IMR-90 (cell line): Measurements from ENCODE around the gene BTRC. TPM values are rescaled to one million over a fixed set of nuclear protein-coding genes. Genes with fewer than 3 reads are reported as not detected.

Experiments
- ATAC-seq: fragments of 200-7000 bp; cut with Tn5 transposase; 2 replicates; pipeline ENCODE4 v1.9.1; 2020; ENCODE audit warnings: low read depth, mild to moderate bottlenecking, moderate library complexity
- BruUV-seq: library from RNA; stranded (reverse); fragments of 400-500 nt; replicated peaks from 2 replicates; lab custom pipeline; 2021; lab: Mats Ljungman, UMichigan
- CTCF ChIA-PET: fragments of 300-600 bp; formaldehyde crosslinking; extraction: SDS; loops from one replicate; lab custom pipeline; 2021; ENCODE audit warnings: antibody characterized with exemption; lab: Yijun Ruan, JAX
- POLR2A ChIA-PET: fragments of 300-600 bp; sonication (Branson Sonifier 250); formaldehyde crosslinking; loops from one replicate; lab custom pipeline; 2022; ENCODE audit warnings: antibody characterized with exemption; ENCODE audit not compliant: unreplicated experiment; lab: Charles Lee
- DNase-seq: peaks from one replicate; pipeline ENCODE4 v3.0.0; 2013
- H2AFZ ChIP-seq: replicated peaks from 2 replicates; pipeline ENCODE3; 2013; ENCODE audit warnings: low read length, mild to moderate bottlenecking; ENCODE audit not compliant: poor library complexity
- H2AK5ac ChIP-seq: 2 replicates; pipeline ENCODE4 v1.6.1; 2013; ENCODE audit warnings: low read depth, low read length, inconsistent platforms
- H2AK9ac ChIP-seq: replicated peaks from 2 replicates; pipeline ENCODE3; 2013; ENCODE audit warnings: mild to moderate bottlenecking, low read depth, low read length, moderate library complexity; ENCODE audit not compliant: poor library complexity
- H2BK120ac ChIP-seq: 2 replicates; pipeline ENCODE4 v1.6.1; 2013; ENCODE audit warnings: low read depth, low read length, inconsistent platforms
- H2BK15ac ChIP-seq: 3 replicates; pipeline ENCODE4 v1.6.1; 2013; ENCODE audit warnings: low read depth, low read length, inconsistent platforms
- H2BK20ac ChIP-seq: 2 replicates; pipeline ENCODE4 v1.6.1; 2013; ENCODE audit warnings: low read depth, mild to moderate bottlenecking, inconsistent platforms, low read length, moderate library complexity
- H2BK5ac ChIP-seq: 2 replicates; pipeline ENCODE4 v1.6.1; 2013; ENCODE audit warnings: mild to moderate bottlenecking, low read depth, low read length, inconsistent platforms; ENCODE audit not compliant: poor library complexity, severe bottlenecking
- H3K14ac ChIP-seq: replicated peaks from 2 replicates; pipeline ENCODE4 v1.6.1; 2013; ENCODE audit warnings: low read depth, low read length, inconsistent platforms
- H3K18ac ChIP-seq: 2 replicates; pipeline ENCODE4 v1.6.1; 2013; ENCODE audit warnings: low read depth, low read length, control low read depth
- H3K23ac ChIP-seq: 2 replicates; pipeline ENCODE4 v1.6.1; 2013; ENCODE audit warnings: low read depth, low read length, inconsistent platforms
- H3K27ac ChIP-seq: 2 replicates; pipeline ENCODE4 v1.5.1; 2013; ENCODE audit warnings: mild to moderate bottlenecking, control low read depth, low read length; ENCODE audit not compliant: insufficient read depth
- H3K27me3 ChIP-seq: 2 replicates; pipeline ENCODE4 v1.6.1; 2013; ENCODE audit warnings: low read length; ENCODE audit not compliant: control insufficient read depth, insufficient read depth
- H3K36me3 ChIP-seq: 2 replicates; pipeline ENCODE4 v1.6.1; 2013; ENCODE audit warnings: low read length, mixed read lengths; ENCODE audit not compliant: control insufficient read depth, insufficient read depth
- H3K4ac ChIP-seq: 2 replicates; pipeline ENCODE4 v1.6.1; 2013; ENCODE audit warnings: low read depth, low read length, inconsistent platforms
- H3K4me1 ChIP-seq: 2 replicates; pipeline ENCODE4 v1.6.1; 2013; ENCODE audit warnings: low read length, mixed read lengths; ENCODE audit not compliant: control insufficient read depth, insufficient read depth
- H3K4me2 ChIP-seq: 2 replicates; pipeline ENCODE4 v1.6.1; 2013; ENCODE audit warnings: low read depth, mild to moderate bottlenecking, control low read depth, low read length, moderate library complexity
- H3K4me3 ChIP-seq: 2 replicates; pipeline ENCODE4 v1.5.1; 2013; ENCODE audit warnings: low read depth, mild to moderate bottlenecking, control low read depth, low read length, moderate library complexity; ENCODE audit not compliant: insufficient read depth
- H3K56ac ChIP-seq: 2 replicates; pipeline ENCODE4 v1.6.1; 2013; ENCODE audit warnings: low read length, inconsistent platforms; ENCODE audit not compliant: insufficient read depth; ENCODE audit errors: extremely low read depth
- H3K79me1 ChIP-seq, 2 experiments: 2 replicates each; pipeline ENCODE4 v1.6.1; 2013; ENCODE audit warnings: low read length in 2 of 2, inconsistent platforms in 1 of 2, low read depth in 1 of 2
- H3K9ac ChIP-seq: 2 replicates; pipeline ENCODE4 v1.6.1; 2013; ENCODE audit warnings: low read depth, low read length, control low read depth
- H3K9me1 ChIP-seq: 2 replicates; pipeline ENCODE4 v1.6.1; 2013; ENCODE audit warnings: low read length, inconsistent platforms; ENCODE audit not compliant: insufficient read depth
- H3K9me3 ChIP-seq: 2 replicates; pipeline ENCODE4 v1.6.1; 2013; ENCODE audit warnings: low read length; ENCODE audit not compliant: control insufficient read depth, insufficient read depth
- H4K20me1 ChIP-seq: 2 replicates; pipeline ENCODE4 v1.6.1; 2013; ENCODE audit warnings: low read length, inconsistent platforms; ENCODE audit not compliant: insufficient read depth
- H4K5ac ChIP-seq: 2 replicates; pipeline ENCODE4 v1.6.1; 2013; ENCODE audit warnings: mild to moderate bottlenecking, low read depth, low read length, control low read depth
- H4K8ac ChIP-seq, 2 experiments: 2 replicates each; pipeline ENCODE4 v1.6.1; 2013; ENCODE audit warnings: low read depth in 2 of 2, low read length in 2 of 2, control low read depth in 1 of 2, inconsistent platforms in 1 of 2
- H4K91ac ChIP-seq: 2 replicates; pipeline ENCODE4 v1.6.1; 2013; ENCODE audit warnings: low read depth, low read length, inconsistent platforms; ENCODE audit not compliant: insufficient read depth
- BHLHE40 ChIP-seq: fragments of 150-350 bp; IDR thresholded peaks from 2 replicates; pipeline ENCODE4 v1.6.1; 2016; ENCODE audit warnings: mild to moderate bottlenecking, low read depth, low read length
- CEBPB ChIP-seq: IDR thresholded peaks from 2 replicates; pipeline ENCODE4 v1.6.1; 2012; ENCODE audit warnings: low read depth, low read length, improper control_type of control experiment
- CHD1 ChIP-seq: IDR thresholded peaks from 2 replicates; pipeline ENCODE4 v1.6.1; 2012; ENCODE audit warnings: low read depth, low read length, improper control_type of control experiment
- CTCF ChIP-seq: conservative IDR thresholded peaks from 2 replicates; pipeline ENCODE4 v1.5.1; 2012; ENCODE audit warnings: mild to moderate bottlenecking, low read depth, low read length, improper control_type of control experiment
- ELK1 ChIP-seq: fragments of 150-350 bp; IDR thresholded peaks from 2 replicates; pipeline ENCODE4 v1.6.1; 2016; ENCODE audit warnings: low read depth, mild to moderate bottlenecking, low read length, moderate library complexity, borderline replicate concordance
- FOS ChIP-seq: fragments of 150-350 bp; IDR thresholded peaks from 2 replicates; pipeline ENCODE4 v1.6.1; 2016; ENCODE audit warnings: low read depth, low read length
- MAFK ChIP-seq: IDR thresholded peaks from 2 replicates; pipeline ENCODE4 v1.6.1; 2012; ENCODE audit warnings: low read depth, low read length, improper control_type of control experiment
- MAZ ChIP-seq: IDR thresholded peaks from 2 replicates; pipeline ENCODE4 v1.6.1; 2012; ENCODE audit warnings: low read depth, mild to moderate bottlenecking, low read length, improper control_type of control experiment, moderate library complexity, borderline replicate concordance
- MXI1 ChIP-seq: IDR thresholded peaks from 2 replicates; pipeline ENCODE4 v1.6.1; 2012; ENCODE audit warnings: low read depth, mild to moderate bottlenecking, low read length, moderate library complexity, borderline replicate concordance
- NFE2L2 ChIP-seq: fragments of 150-350 bp; IDR thresholded peaks from 2 replicates; pipeline ENCODE4 v1.6.1; 2016; ENCODE audit warnings: low read depth, mild to moderate bottlenecking, low read length
- POLR2A ChIP-seq: IDR thresholded peaks from 2 replicates; pipeline ENCODE4 v1.6.1; 2012; ENCODE audit warnings: mild to moderate bottlenecking, low read depth, low read length
- RAD21 ChIP-seq: IDR thresholded peaks from 2 replicates; pipeline ENCODE4 v1.6.1; 2012; ENCODE audit warnings: low read length, improper control_type of control experiment
- RCOR1 ChIP-seq: IDR thresholded peaks from 2 replicates; pipeline ENCODE4 v1.6.1; 2012; ENCODE audit warnings: mild to moderate bottlenecking, low read length, improper control_type of control experiment; ENCODE audit not compliant: insufficient replicate concordance
- RFX5 ChIP-seq: IDR thresholded peaks from 2 replicates; pipeline ENCODE4 v1.8.0; 2012; ENCODE audit warnings: low read depth, mild to moderate bottlenecking, low read length, moderate library complexity
- SMC3 ChIP-seq: fragments of 150-350 bp; IDR thresholded peaks from 2 replicates; pipeline ENCODE4 v1.6.1; 2016; ENCODE audit warnings: low read depth, mild to moderate bottlenecking, antibody characterized with exemption, low read length, moderate library complexity
- USF2 ChIP-seq: fragments of 150-350 bp; IDR thresholded peaks from 2 replicates; pipeline ENCODE4 v1.6.1; 2017; ENCODE audit warnings: mild to moderate bottlenecking, antibody characterized with exemption, low read length, low read depth
- WGBS, 2 experiments: methylation state at CpG; one replicate each; pipeline versions ENCODE4 v1.1.5 to v1.1.7; 2013; ENCODE audit warnings: missing lambda C conversion rate in 2 of 2; ENCODE audit not compliant: insufficient read length in 1 of 2; ENCODE audit errors: extremely low coverage in 2 of 2; 5-methylcytosine and 5-hydroxymethylcytosine counted together
- dilution Hi-C: fragments of 300-500 bp; cut with HindIII; formaldehyde crosslinking; loops from one replicate; pipeline ENCODE4 v1.14.3; 2018; ENCODE audit warnings: low sequenced_read_pairs; ENCODE audit not compliant: unreplicated experiment
- in situ Hi-C: fragments of 300-500 bp; cut with MboI; formaldehyde crosslinking; loops from 3 replicates; pipeline ENCODE4 v1.14.3; 2019; ENCODE audit warnings: low sequenced_read_pairs, inconsistent platforms, mixed read lengths
- intact Hi-C: fragments of 100-400 bp; cut with micrococcal nuclease; formaldehyde crosslinking; loops from 2 replicates; pipeline ENCODE4 v1.10.0; 2022
- polyA plus RNA-seq, 3 experiments: library from polyadenylated mRNA; depleted of rRNA; stranded (reverse); fragments of >200 nt; gene quantifications; 2 replicates each; pipeline ENCODE4 v1.2.3, GENCODE V29; 2012; ENCODE audit warnings: low replicate concordance in 1 of 3
- total RNA-seq: library from RNA; depleted of rRNA; stranded (reverse); fragments of >200 nt; gene quantifications from 2 replicates; pipeline ENCODE4 v1.2.3, GENCODE V29; 2012

The BTRC gene
- total and polyA plus RNA-seq, 2 of the 4 experiments (the other 2 are of a cell fraction): 7.7 to 8.4 TPM

- no peak overlapping the region for H2AK9ac ChIP-seq
- H3K23ac ChIP-seq: no peak overlapping the region
- H2AK5ac ChIP-seq: no peak overlapping the region
- no peak overlapping the region for H3K18ac ChIP-seq
- no peak overlapping the region for H4K5ac ChIP-seq
- H4K20me1 ChIP-seq: no peaks in the 10 kb centered on the region
- peak overlapping the region; percentile 74 for H2AFZ ChIP-seq
- TF ChIP-seq CEBPB: no peak
- TF ChIP-seq CHD1: no peak
- no peak for TF ChIP-seq NFE2L2
- peak; percentile 65; the same call in 1 of the 2 replicates for TF ChIP-seq FOS
- TF ChIP-seq POLR2A: 0 out of 2 replicates have a peak, but pooled peaks have one; percentile 23
- TF ChIP-seq ELK1: no peak
- TF ChIP-seq SMC3: no peak
- TF ChIP-seq MAZ: no peak
- TF ChIP-seq BHLHE40: no peak
- no peak for TF ChIP-seq CTCF
- no peak for TF ChIP-seq RAD21
- TF ChIP-seq MXI1: no peak
- TF ChIP-seq RCOR1: no peak
- TF ChIP-seq USF2: no peak
- TF ChIP-seq RFX5: peak; percentile 93
- no peak for TF ChIP-seq MAFK
- H3K36me3 ChIP-seq: peaks cover 9% of the 10 kb centered on the region; the same call in 1 of the 2 replicates
- no peak overlapping the region for H2BK15ac ChIP-seq
- peaks cover 24 to 41% of the 10 kb centered on the region in 2 experiments for H3K79me1 ChIP-seq
- H3K4me1 ChIP-seq: peaks cover 6% of the 10 kb centered on the region
- no peak overlapping the region for H4K8ac ChIP-seq
- peak; percentile 65 for DNase-seq
- peak overlapping the region; percentile 75 for H3K4me2 ChIP-seq
- intact Hi-C loops: no loop called here
- no peaks in the 10 kb centered on the region for H3K27me3 ChIP-seq
- H2BK5ac ChIP-seq: no peak overlapping the region
- dilution Hi-C loops: no loop called here
- peak overlapping the region; percentile 81; the same call in 1 of the 2 replicates for H3K4me3 ChIP-seq
- 20% methylated on average over 1 of the region's 5 CpGs; no CpG with 5 or more reads in 1 of the 2 experiments for WGBS, 2 experiments
- ChIA-PET POLR2A (no interaction called here), CTCF (interaction anchor here (1.2 kb wide), 1 partner anchor 14 kb away, joined by 7 read pairs; no protein-coding TSS in a partner anchor)
- ATAC-seq: peak; percentile 50
- H3K9me1 ChIP-seq: peaks cover 11% of the 10 kb centered on the region
- in situ Hi-C loops: no loop called here
- BruUV-seq: no TSS peak
- H3K56ac ChIP-seq: no peak overlapping the region
- no peak overlapping the region for H2BK20ac ChIP-seq
- H4K91ac ChIP-seq: no peak overlapping the region
- no peak overlapping the region for H2BK120ac ChIP-seq
- no peak overlapping the region for H3K4ac ChIP-seq
- no peak overlapping the region for H3K27ac ChIP-seq
- H3K14ac ChIP-seq: no peak overlapping the region
- H3K9ac ChIP-seq: peak overlapping the region; percentile 29; the same call in 1 of the 2 replicates
- no peaks in the 10 kb centered on the region for H3K9me3 ChIP-seq
Observed at GRCh38 chr10:101588879-101589278, 234.9 kb downstream of the BTRC start.
